Endothelial cell of umbilical vein (primary cell): ENCODE measurements around the gene UNC5C.

Experiments used
- CTCF ChIP-seq, 2 donors: IDR thresholded peaks; 1 replicate in 1 of 2; 2 replicates in 1 of 2; pipeline ENCODE4 v1.5.1; 2011; ENCODE audit warnings: low read length in 2 of 2, mild to moderate bottlenecking in 2 of 2, moderate library complexity in 2 of 2, control low read depth in 1 of 2, inconsistent platforms in 1 of 2, low read depth in 1 of 2; ENCODE audit not compliant: insufficient read depth in 1 of 2; ENCODE audit errors: extremely low read depth in 1 of 2
- EZH2 ChIP-seq: IDR thresholded peaks from 2 replicates; pipeline ENCODE4 v1.6.1; 2012; ENCODE audit warnings: borderline replicate concordance, low read depth, mild to moderate bottlenecking, moderate library complexity, low read length, inconsistent platforms; ENCODE audit not compliant: severe bottlenecking
- FOS ChIP-seq: IDR thresholded peaks from 2 replicates; pipeline ENCODE4 v1.6.1; 2011; ENCODE audit warnings: mild to moderate bottlenecking, low read length, moderate library complexity, borderline replicate concordance; ENCODE audit not compliant: insufficient read depth
- GATA2 ChIP-seq: IDR thresholded peaks from 2 replicates; pipeline ENCODE4 v1.7.0; 2011; ENCODE audit warnings: low read depth, mild to moderate bottlenecking, moderate library complexity, mixed read lengths, low read length; ENCODE audit not compliant: insufficient read length, insufficient read depth
- JUN ChIP-seq: IDR thresholded peaks from 2 replicates; pipeline ENCODE4 v1.6.1; 2011; ENCODE audit warnings: borderline replicate concordance, low read depth; ENCODE audit not compliant: insufficient read length, insufficient read depth
- MAX ChIP-seq: IDR thresholded peaks from 2 replicates; pipeline ENCODE4 v1.6.1; 2011; ENCODE audit not compliant: insufficient read depth, insufficient read length
- MYC ChIP-seq: IDR thresholded peaks from one replicate; pipeline ENCODE4 v1.6.1; 2011; ENCODE audit warnings: mild to moderate bottlenecking, low read depth, low read length
- POLR2A ChIP-seq: IDR thresholded peaks from 2 replicates; pipeline ENCODE4 v1.6.1; 2012; ENCODE audit warnings: low read depth, mild to moderate bottlenecking, control low read depth, low read length
- POLR2AphosphoS5 ChIP-seq: IDR thresholded peaks from 2 replicates; pipeline ENCODE4 v1.6.1; 2012; ENCODE audit warnings: low read depth, mild to moderate bottlenecking, control low read depth, low read length, moderate library complexity; ENCODE audit not compliant: insufficient read depth

GRCh38 chr4:95596676-95597075 lies 47.9 kb upstream of the UNC5C start:
- TF ChIP-seq CTCF (IDR thresholded peaks at IDR 0.05; ENCODE audit: extremely low read depth in 1 of 2, insufficient read depth in 1 of 2, low read depth in 1 of 2, low read length in 2 of 2) (no peak), POLR2A (no peak), POLR2AphosphoS5 (no peak), EZH2 (no peak), JUN (no peak), GATA2 (no peak), MYC (no peak), MAX (no peak), FOS (no peak)
